GM12891 (cell line): Measurements from ENCODE around the gene ANP32B.

ENCODE experiments used
- PAX5 ChIP-seq: IDR thresholded peaks from 2 replicates; pipeline ENCODE4 v1.6.1; 2011; ENCODE audit warnings: low read length, moderate library complexity, mild to moderate bottlenecking; ENCODE audit not compliant: insufficient read depth, severe bottlenecking
- POLR2A ChIP-seq: IDR thresholded peaks from 2 replicates; pipeline ENCODE4 v1.6.1; 2011; ENCODE audit warnings: low read depth, low read length, control low read depth
- POLR2AphosphoS5 ChIP-seq: IDR thresholded peaks from 2 replicates; pipeline ENCODE4 v1.6.1; 2011; ENCODE audit warnings: low read depth, low read length, control low read depth
- SPI1 ChIP-seq: IDR thresholded peaks from 2 replicates; pipeline ENCODE4 v1.6.1; 2011; ENCODE audit warnings: low read depth, low read length, control low read depth
- TAF1 ChIP-seq: IDR thresholded peaks from 2 replicates; pipeline ENCODE4 v1.6.1; 2011; ENCODE audit warnings: low read depth, low read length, control low read depth

DNA sequence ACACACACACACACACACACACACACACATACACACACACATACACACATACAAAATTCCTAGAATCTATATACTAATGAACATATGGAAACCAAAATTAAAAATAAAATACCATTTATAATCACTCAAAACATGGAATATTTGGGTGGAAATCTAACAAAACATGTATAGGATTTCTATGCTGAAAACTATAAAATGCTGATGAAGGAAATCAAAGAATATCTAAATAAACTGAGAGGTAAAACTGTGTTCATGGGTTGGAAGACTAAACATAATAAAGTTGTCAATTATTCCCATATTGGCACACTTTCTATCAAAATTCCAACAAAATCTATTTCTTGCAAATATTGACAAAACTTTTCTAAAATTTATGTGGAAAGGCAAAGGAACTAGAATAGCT, 48.0 kb downstream of the ANP32B start:
- TF ChIP-seq TAF1 (no peak), POLR2A (no peak), POLR2AphosphoS5 (no peak), PAX5 (no peak), SPI1 (no peak)
